DND-41 (cell line): ENCODE data around the gene FAM83C.

ENCODE experiments used
- CTCF ChIP-seq: IDR thresholded peaks from 2 replicates; pipeline ENCODE4 v1.5.1; 2012; ENCODE audit warnings: borderline replicate concordance, low read length, moderate library complexity, mild to moderate bottlenecking; ENCODE audit not compliant: poor library complexity, severe bottlenecking; ENCODE audit errors: extremely low read depth
- EZH2 ChIP-seq: IDR thresholded peaks from 3 replicates; pipeline ENCODE4 v1.6.1; 2012; ENCODE audit warnings: borderline replicate concordance, low read depth, mild to moderate bottlenecking, moderate library complexity, low read length, inconsistent platforms; ENCODE audit not compliant: severe bottlenecking

- TF ChIP-seq CTCF (no peak), EZH2 (no peak)
Measured at GRCh38 chr20:35339636-35340035, 47.4 kb upstream of the FAM83C start.
